ENCODE results near the gene SYTL3. TPM values are rescaled to one million over a fixed set of nuclear protein-coding genes. Genes with fewer than 3 reads are reported as not detected.

Gene SYTL3
- total and polyA plus RNA-seq, 2 experiments from 2014 or later, result 0.07 TPM; not detected in 1

- TF ChIP-seq JUNB (IDR thresholded peaks at IDR 0.05; ENCODE audit: unreplicated experiment) (no peak), CREB1 (CRISPR knock-in tag; IDR thresholded peaks at IDR 0.05; ENCODE audit: low read depth) (no peak)
- TF ChIP-seq, protein P1, sequence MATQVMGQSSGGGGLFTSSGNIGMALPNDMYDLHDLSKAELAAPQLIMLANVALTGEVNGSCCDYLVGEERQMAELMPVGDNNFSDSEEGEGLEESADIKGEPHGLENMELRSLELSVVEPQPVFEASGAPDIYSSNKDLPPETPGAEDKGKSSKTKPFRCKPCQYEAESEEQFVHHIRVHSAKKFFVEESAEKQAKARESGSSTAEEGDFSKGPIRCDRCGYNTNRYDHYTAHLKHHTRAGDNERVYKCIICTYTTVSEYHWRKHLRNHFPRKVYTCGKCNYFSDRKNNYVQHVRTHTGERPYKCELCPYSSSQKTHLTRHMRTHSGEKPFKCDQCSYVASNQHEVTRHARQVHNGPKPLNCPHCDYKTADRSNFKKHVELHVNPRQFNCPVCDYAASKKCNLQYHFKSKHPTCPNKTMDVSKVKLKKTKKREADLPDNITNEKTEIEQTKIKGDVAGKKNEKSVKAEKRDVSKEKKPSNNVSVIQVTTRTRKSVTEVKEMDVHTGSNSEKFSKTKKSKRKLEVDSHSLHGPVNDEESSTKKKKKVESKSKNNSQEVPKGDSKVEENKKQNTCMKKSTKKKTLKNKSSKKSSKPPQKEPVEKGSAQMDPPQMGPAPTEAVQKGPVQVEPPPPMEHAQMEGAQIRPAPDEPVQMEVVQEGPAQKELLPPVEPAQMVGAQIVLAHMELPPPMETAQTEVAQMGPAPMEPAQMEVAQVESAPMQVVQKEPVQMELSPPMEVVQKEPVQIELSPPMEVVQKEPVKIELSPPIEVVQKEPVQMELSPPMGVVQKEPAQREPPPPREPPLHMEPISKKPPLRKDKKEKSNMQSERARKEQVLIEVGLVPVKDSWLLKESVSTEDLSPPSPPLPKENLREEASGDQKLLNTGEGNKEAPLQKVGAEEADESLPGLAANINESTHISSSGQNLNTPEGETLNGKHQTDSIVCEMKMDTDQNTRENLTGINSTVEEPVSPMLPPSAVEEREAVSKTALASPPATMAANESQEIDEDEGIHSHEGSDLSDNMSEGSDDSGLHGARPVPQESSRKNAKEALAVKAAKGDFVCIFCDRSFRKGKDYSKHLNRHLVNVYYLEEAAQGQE (IDR thresholded peaks at IDR 0.05; ENCODE audit: unreplicated experiment), result no peak
Measured at GRCh38 chr6:158798311-158798710, 148.5 kb downstream of the SYTL3 start (continued).

DNA sequence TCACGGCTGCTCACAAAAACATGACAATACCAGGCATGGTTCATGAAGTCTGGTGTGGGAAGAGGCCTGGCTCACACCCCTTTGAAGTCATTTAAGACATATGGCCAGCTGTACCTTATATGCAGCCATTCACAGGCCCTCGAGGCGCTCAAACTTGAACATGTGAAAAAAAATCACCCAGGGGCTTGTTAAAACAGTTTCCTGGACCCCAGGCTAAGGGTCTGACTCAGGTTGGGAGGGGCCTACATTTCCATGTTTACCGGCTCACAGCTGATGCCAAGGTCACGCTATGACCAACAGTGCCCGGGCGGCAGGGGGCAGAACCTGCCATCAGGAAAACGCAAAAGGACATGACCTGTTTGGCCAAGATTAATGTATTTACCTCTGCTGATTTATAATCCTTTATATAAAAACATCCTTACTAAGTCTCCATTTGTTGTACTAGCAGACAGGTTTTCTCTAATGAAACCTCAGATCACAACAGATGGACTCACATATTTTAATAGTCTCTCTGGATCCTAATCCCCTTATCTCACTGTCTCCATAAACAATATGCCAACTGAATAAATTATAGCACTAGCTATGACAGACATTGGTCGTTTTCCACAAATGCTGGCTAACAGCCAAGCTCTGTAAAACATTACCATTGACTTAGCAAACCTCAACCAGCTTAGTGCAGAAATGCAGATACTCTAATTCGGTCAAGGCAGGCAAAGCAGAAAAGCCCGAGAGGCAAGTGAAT lies 149.4 kb downstream of the SYTL3 start:
- Mint-ChIP-seq H3K36me3 (ENCODE audit: low read depth) (peaks cover 24% of the 10 kb centered on the region; the same call in 2 of the 3 replicates), H3K9me3 (no peaks in the 10 kb centered on the region), H3K4me1 (peaks cover 73% of the 10 kb centered on the region), H3K4me3 (no peak overlapping the region), H3K27ac (no peak overlapping the region), H3K27me3 (ENCODE audit: insufficient read depth, low read depth, poor library complexity) (peaks cover 17% of the 10 kb centered on the region)
- Histone ChIP-seq H3K4me2 (no peak overlapping the region), H2AFZ (no peak overlapping the region), H4K20me1 (replicated peaks; ENCODE audit: insufficient read depth) (peaks cover 84% of the 10 kb centered on the region), H3K79me2 (replicated peaks; ENCODE audit: insufficient read depth) (peaks cover 99% of the 10 kb centered on the region), H3K4me1 (ENCODE audit: insufficient read depth) (peaks cover 75% of the 10 kb centered on the region), H3K27me3 (ENCODE audit: insufficient read depth) (no peaks in the 10 kb centered on the region), H3K36me3 (ENCODE audit: insufficient read depth) (no peaks in the 10 kb centered on the region), H3K9me2 (ENCODE audit: insufficient read depth) (no peaks in the 10 kb centered on the region), H3K4me3 (no peak overlapping the region), H3F3A (replicated peaks; ENCODE audit: low read depth) (0 out of 2 replicates have a peak, but pooled peaks cover 3% of the 10 kb centered on the region), H3K27ac (ENCODE audit: low read depth) (peak overlapping the region; percentile 42)
- DNase-seq (ENCODE audit: low spot score), result no peak
- no peak for ATAC-seq
- TF ChIP-seq, protein P2, sequence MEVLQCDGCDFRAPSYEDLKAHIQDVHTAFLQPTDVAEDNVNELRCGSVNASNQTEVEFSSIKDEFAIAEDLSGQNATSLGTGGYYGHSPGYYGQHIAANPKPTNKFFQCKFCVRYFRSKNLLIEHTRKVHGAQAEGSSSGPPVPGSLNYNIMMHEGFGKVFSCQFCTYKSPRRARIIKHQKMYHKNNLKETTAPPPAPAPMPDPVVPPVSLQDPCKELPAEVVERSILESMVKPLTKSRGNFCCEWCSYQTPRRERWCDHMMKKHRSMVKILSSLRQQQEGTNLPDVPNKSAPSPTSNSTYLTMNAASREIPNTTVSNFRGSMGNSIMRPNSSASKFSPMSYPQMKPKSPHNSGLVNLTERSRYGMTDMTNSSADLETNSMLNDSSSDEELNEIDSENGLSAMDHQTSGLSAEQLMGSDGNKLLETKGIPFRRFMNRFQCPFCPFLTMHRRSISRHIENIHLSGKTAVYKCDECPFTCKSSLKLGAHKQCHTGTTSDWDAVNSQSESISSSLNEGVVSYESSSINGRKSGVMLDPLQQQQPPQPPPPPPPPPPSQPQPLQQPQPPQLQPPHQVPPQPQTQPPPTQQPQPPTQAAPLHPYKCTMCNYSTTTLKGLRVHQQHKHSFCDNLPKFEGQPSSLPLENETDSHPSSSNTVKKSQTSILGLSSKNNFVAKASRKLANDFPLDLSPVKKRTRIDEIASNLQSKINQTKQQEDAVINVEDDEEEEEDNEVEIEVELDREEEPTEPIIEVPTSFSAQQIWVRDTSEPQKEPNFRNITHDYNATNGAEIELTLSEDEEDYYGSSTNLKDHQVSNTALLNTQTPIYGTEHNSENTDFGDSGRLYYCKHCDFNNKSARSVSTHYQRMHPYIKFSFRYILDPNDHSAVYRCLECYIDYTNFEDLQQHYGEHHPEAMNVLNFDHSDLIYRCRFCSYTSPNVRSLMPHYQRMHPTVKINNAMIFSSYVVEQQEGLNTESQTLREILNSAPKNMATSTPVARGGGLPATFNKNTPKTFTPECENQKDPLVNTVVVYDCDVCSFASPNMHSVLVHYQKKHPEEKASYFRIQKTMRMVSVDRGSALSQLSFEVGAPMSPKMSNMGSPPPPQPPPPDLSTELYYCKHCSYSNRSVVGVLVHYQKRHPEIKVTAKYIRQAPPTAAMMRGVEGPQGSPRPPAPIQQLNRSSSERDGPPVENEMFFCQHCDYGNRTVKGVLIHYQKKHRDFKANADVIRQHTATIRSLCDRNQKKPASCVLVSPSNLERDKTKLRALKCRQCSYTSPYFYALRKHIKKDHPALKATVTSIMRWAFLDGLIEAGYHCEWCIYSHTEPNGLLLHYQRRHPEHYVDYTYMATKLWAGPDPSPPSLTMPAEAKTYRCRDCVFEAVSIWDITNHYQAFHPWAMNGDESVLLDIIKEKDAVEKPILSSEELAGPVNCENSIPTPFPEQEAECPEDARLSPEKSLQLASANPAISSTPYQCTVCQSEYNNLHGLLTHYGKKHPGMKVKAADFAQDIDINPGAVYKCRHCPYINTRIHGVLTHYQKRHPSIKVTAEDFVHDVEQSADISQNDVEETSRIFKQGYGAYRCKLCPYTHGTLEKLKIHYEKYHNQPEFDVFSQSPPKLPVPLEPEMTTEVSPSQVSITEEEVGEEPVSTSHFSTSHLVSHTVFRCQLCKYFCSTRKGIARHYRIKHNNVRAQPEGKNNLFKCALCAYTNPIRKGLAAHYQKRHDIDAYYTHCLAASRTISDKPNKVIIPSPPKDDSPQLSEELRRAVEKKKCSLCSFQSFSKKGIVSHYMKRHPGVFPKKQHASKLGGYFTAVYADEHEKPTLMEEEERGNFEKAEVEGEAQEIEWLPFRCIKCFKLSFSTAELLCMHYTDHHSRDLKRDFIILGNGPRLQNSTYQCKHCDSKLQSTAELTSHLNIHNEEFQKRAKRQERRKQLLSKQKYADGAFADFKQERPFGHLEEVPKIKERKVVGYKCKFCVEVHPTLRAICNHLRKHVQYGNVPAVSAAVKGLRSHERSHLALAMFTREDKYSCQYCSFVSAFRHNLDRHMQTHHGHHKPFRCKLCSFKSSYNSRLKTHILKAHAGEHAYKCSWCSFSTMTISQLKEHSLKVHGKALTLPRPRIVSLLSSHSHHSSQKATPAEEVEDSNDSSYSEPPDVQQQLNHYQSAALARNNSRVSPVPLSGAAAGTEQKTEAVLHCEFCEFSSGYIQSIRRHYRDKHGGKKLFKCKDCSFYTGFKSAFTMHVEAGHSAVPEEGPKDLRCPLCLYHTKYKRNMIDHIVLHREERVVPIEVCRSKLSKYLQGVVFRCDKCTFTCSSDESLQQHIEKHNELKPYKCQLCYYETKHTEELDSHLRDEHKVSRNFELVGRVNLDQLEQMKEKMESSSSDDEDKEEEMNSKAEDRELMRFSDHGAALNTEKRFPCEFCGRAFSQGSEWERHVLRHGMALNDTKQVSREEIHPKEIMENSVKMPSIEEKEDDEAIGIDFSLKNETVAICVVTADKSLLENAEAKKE (CRISPR knock-in tag; IDR thresholded peaks at IDR 0.05), result no peak
